HepG2 (cell line): ENCODE data around the gene GFPT2.

ENCODE experiments used
- CBFB ChIP-seq: sonication (generic); formaldehyde crosslinking; IDR thresholded peaks from 2 replicates; pipeline ENCODE4 v1.4.0; 2020; ENCODE audit warnings: missing genetic modification reagents
- CTCF ChIP-seq: sonication (generic); formaldehyde crosslinking; IDR thresholded peaks from 2 replicates; pipeline ENCODE4 v1.5.0; 2020; ENCODE audit warnings: mild to moderate bottlenecking, missing genetic modification reagents, moderate library complexity
- ISL2 ChIP-seq: sonication (generic); formaldehyde crosslinking; IDR thresholded peaks from 2 replicates; pipeline ENCODE4 v1.5.0; 2020; ENCODE audit warnings: missing genetic modification reagents
- NFE2L2 ChIP-seq: fragments of 150-350 bp; IDR thresholded peaks from 2 replicates; pipeline ENCODE4 v1.6.1; 2014; ENCODE audit warnings: low read length
- POLR2G ChIP-seq: fragments of 200-400 bp; formaldehyde crosslinking; IDR thresholded peaks from 2 replicates; pipeline ENCODE4 v1.6.1; 2018; ENCODE audit warnings: mild to moderate bottlenecking, low read depth, low read length, moderate library complexity
- ZNF331 ChIP-seq: sonication (generic); formaldehyde crosslinking; IDR thresholded peaks from 2 replicates; pipeline ENCODE4 v1.4.0; 2020; ENCODE audit warnings: missing genetic modification reagents
- ZZZ3 ChIP-seq: sonication (generic); formaldehyde crosslinking; IDR thresholded peaks from 2 replicates; pipeline ENCODE4 v1.4.0; 2020; ENCODE audit warnings: missing genetic modification reagents, mild to moderate bottlenecking, borderline replicate concordance

GRCh38 chr5:180380856-180381255 lies 27.7 kb upstream of the GFPT2 start:
- TF ChIP-seq CBFB (CRISPR knock-in tag) (no peak), CTCF (CRISPR knock-in tag) (no peak), POLR2G (no peak), ZNF331 (CRISPR knock-in tag) (no peak), NFE2L2 (no peak), ISL2 (no peak), ZZZ3 (CRISPR knock-in tag) (no peak)
